ENCODE data around the gene ADK. TPM values are rescaled to one million over a fixed set of nuclear protein-coding genes. Genes with fewer than 3 reads are reported as not detected.

ADK gene
- total and polyA plus RNA-seq, 2 of the 4 experiments (the other 2 are of a cell fraction), result 30.6 to 40.9 TPM

- TF ChIP-seq RCOR1 (IDR thresholded peaks at IDR 0.05; ENCODE audit: insufficient replicate concordance, low read length) (no peak), CHD1 (IDR thresholded peaks at IDR 0.05; ENCODE audit: low read depth, low read length) (no peak), FOS (IDR thresholded peaks at IDR 0.05; ENCODE audit: low read depth, low read length) (no peak), MAZ (IDR thresholded peaks at IDR 0.05; ENCODE audit: borderline replicate concordance, low read depth, low read length) (no peak), BHLHE40 (IDR thresholded peaks at IDR 0.05; ENCODE audit: low read depth, low read length) (no peak), RAD21 (IDR thresholded peaks at IDR 0.05; ENCODE audit: low read length) (no peak), MXI1 (IDR thresholded peaks at IDR 0.05; ENCODE audit: borderline replicate concordance, low read depth, low read length) (no peak), CEBPB (IDR thresholded peaks at IDR 0.05; ENCODE audit: low read depth, low read length) (no peak), MAFK (IDR thresholded peaks at IDR 0.05; ENCODE audit: low read depth, low read length) (no peak), NFE2L2 (IDR thresholded peaks at IDR 0.05; ENCODE audit: low read depth, low read length) (no peak), RFX5 (IDR thresholded peaks at IDR 0.05; ENCODE audit: low read depth, low read length) (no peak), POLR2A (IDR thresholded peaks at IDR 0.05; ENCODE audit: low read depth, low read length) (no peak), SMC3 (IDR thresholded peaks at IDR 0.05; ENCODE audit: low read depth, low read length) (no peak)
- TF ChIP-seq, protein P1, sequence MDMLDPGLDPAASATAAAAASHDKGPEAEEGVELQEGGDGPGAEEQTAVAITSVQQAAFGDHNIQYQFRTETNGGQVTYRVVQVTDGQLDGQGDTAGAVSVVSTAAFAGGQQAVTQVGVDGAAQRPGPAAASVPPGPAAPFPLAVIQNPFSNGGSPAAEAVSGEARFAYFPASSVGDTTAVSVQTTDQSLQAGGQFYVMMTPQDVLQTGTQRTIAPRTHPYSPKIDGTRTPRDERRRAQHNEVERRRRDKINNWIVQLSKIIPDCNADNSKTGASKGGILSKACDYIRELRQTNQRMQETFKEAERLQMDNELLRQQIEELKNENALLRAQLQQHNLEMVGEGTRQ (IDR thresholded peaks at IDR 0.05; ENCODE audit: low read depth, low read length), result no peak
- TF ChIP-seq, protein P2, sequence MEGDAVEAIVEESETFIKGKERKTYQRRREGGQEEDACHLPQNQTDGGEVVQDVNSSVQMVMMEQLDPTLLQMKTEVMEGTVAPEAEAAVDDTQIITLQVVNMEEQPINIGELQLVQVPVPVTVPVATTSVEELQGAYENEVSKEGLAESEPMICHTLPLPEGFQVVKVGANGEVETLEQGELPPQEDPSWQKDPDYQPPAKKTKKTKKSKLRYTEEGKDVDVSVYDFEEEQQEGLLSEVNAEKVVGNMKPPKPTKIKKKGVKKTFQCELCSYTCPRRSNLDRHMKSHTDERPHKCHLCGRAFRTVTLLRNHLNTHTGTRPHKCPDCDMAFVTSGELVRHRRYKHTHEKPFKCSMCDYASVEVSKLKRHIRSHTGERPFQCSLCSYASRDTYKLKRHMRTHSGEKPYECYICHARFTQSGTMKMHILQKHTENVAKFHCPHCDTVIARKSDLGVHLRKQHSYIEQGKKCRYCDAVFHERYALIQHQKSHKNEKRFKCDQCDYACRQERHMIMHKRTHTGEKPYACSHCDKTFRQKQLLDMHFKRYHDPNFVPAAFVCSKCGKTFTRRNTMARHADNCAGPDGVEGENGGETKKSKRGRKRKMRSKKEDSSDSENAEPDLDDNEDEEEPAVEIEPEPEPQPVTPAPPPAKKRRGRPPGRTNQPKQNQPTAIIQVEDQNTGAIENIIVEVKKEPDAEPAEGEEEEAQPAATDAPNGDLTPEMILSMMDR (conservative IDR thresholded peaks at IDR 0.05; ENCODE audit: low read depth, low read length), result no peak
- TF ChIP-seq, protein P3, sequence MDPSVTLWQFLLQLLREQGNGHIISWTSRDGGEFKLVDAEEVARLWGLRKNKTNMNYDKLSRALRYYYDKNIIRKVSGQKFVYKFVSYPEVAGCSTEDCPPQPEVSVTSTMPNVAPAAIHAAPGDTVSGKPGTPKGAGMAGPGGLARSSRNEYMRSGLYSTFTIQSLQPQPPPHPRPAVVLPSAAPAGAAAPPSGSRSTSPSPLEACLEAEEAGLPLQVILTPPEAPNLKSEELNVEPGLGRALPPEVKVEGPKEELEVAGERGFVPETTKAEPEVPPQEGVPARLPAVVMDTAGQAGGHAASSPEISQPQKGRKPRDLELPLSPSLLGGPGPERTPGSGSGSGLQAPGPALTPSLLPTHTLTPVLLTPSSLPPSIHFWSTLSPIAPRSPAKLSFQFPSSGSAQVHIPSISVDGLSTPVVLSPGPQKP (IDR thresholded peaks at IDR 0.05; ENCODE audit: borderline replicate concordance, low read depth, low read length), result no peak
- no peak overlapping the region for H3K18ac ChIP-seq (ENCODE audit: low read depth, low read length)
- no peak overlapping the region for H4K8ac ChIP-seq (ENCODE audit: low read depth in 2 of 2, low read length in 2 of 2)
- no CpG with 5 or more reads among the region's 2 CpGs for WGBS, 2 experiments (ENCODE audit: extremely low coverage in 2 of 2, insufficient read length in 1 of 2)
- H2BK120ac ChIP-seq (ENCODE audit: low read depth, low read length), result no peak overlapping the region
- H2BK5ac ChIP-seq (ENCODE audit: low read depth, low read length, poor library complexity, severe bottlenecking), result no peak overlapping the region
- POLR2A ChIA-PET (ENCODE audit: unreplicated experiment), result no interaction called here
- H4K5ac ChIP-seq (ENCODE audit: low read depth, low read length), result no peak overlapping the region
- H3K9ac ChIP-seq (ENCODE audit: low read depth, low read length), result no peak overlapping the region
- peaks cover 3% of the 10 kb centered on the region; the same call in 1 of the 2 replicates for H3K9me1 ChIP-seq (ENCODE audit: insufficient read depth, low read length)
- in situ Hi-C loops (cut with MboI; ENCODE audit: low sequenced_read_pairs), result no loop called here
- no peak overlapping the region for H2AK9ac ChIP-seq (replicated peaks; ENCODE audit: low read depth, low read length, poor library complexity)
- no peaks in the 10 kb centered on the region for H3K36me3 ChIP-seq (ENCODE audit: control insufficient read depth, insufficient read depth, low read length)
- no peaks in the 10 kb centered on the region for H3K27me3 ChIP-seq (ENCODE audit: control insufficient read depth, insufficient read depth, low read length)
- no peak overlapping the region for H3K4me2 ChIP-seq (ENCODE audit: low read depth, low read length)
- no peak overlapping the region for H3K56ac ChIP-seq (ENCODE audit: extremely low read depth, insufficient read depth, low read length)
- no peak overlapping the region for H3K4me3 ChIP-seq (ENCODE audit: insufficient read depth, low read depth, low read length)
- no peaks in the 10 kb centered on the region; the same call in 1 of the 2 replicates for H4K20me1 ChIP-seq (ENCODE audit: insufficient read depth, low read length)
- H2BK15ac ChIP-seq (ENCODE audit: low read depth, low read length), result no peak overlapping the region
- DNase-seq (peak; percentile 38), ATAC-seq (ENCODE audit: low read depth) (peak; percentile 72)
- H3K79me1 ChIP-seq (ENCODE audit: low read depth in 1 of 2, low read length in 2 of 2), result peaks cover 11 to 28% of the 10 kb centered on the region in 2 experiments
- H3K4ac ChIP-seq (ENCODE audit: low read depth, low read length), result no peak overlapping the region
- no peak overlapping the region for H2BK20ac ChIP-seq (ENCODE audit: low read depth, low read length)
- H3K27ac ChIP-seq (ENCODE audit: insufficient read depth, low read length), result no peak overlapping the region
- H3K14ac ChIP-seq (replicated peaks; ENCODE audit: low read depth, low read length), result no peak overlapping the region
- H3K23ac ChIP-seq (ENCODE audit: low read depth, low read length), result no peak overlapping the region
- H3K4me1 ChIP-seq (ENCODE audit: control insufficient read depth, insufficient read depth, low read length), result no peaks in the 10 kb centered on the region
- CTCF ChIA-PET, result interaction anchor here (0.6 to 1.1 kb wide), 4 partner anchors 10 to 41 kb away, joined by 3 read pairs; no protein-coding TSS in a partner anchor
- dilution Hi-C loops (cut with HindIII; ENCODE audit: low sequenced_read_pairs, unreplicated experiment), result no loop called here
- H3K9me3 ChIP-seq (ENCODE audit: control insufficient read depth, insufficient read depth, low read length), result no peaks in the 10 kb centered on the region
- intact Hi-C loops (cut with micrococcal nuclease), result no loop called here
- no peak overlapping the region for H4K91ac ChIP-seq (ENCODE audit: insufficient read depth, low read depth, low read length)
- no peak overlapping the region for H2AFZ ChIP-seq (replicated peaks; ENCODE audit: low read length, poor library complexity)
- H2AK5ac ChIP-seq (ENCODE audit: low read depth, low read length), result no peak overlapping the region
- BruUV-seq (replicated peaks), result no TSS peak
These were observed 51.3 kb downstream of the ADK start for GRCh38 chr10:74202356-74202755.

All from IMR-90 (cell line).